ENCODE results near the gene ALDH2.

DNA sequence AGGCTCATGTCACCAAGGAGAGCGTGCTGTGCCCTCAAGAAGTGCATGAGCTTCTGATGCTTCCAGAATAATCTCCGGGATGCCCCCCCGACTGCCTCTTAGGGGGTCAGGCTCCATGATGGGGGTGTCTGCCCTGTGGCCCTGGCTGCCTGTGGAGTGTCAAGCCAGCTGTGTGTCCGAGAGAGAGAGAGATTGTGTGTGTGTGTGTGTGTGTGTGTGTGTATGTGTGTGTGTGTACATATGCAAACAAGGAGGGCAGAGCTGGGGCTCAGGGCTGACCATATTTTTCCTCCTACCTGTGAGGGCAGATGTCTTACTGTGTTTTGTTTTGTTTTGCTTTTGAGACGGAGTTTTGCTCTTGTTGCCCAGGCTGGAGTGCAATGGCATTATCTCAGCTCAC, 5.6 kb upstream of the ALDH2 start:
- no peak for TF ChIP-seq POLR2A (IDR thresholded peaks at IDR 0.05)
- TF ChIP-seq, protein P1, sequence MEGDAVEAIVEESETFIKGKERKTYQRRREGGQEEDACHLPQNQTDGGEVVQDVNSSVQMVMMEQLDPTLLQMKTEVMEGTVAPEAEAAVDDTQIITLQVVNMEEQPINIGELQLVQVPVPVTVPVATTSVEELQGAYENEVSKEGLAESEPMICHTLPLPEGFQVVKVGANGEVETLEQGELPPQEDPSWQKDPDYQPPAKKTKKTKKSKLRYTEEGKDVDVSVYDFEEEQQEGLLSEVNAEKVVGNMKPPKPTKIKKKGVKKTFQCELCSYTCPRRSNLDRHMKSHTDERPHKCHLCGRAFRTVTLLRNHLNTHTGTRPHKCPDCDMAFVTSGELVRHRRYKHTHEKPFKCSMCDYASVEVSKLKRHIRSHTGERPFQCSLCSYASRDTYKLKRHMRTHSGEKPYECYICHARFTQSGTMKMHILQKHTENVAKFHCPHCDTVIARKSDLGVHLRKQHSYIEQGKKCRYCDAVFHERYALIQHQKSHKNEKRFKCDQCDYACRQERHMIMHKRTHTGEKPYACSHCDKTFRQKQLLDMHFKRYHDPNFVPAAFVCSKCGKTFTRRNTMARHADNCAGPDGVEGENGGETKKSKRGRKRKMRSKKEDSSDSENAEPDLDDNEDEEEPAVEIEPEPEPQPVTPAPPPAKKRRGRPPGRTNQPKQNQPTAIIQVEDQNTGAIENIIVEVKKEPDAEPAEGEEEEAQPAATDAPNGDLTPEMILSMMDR (IDR thresholded peaks at IDR 0.05) = no peak

Measured in tibial nerve (tissue), 3 donors.